Stomach (tissue), 4 donors: Measurements from ENCODE around the gene PWWP2B.

ENCODE experiments used
- EP300 ChIP-seq: sonication (generic); formaldehyde crosslinking; IDR thresholded peaks from one replicate; pipeline ENCODE4 v1.6.1; 2017; ENCODE audit warnings: antibody characterized with exemption
- POLR2AphosphoS5 ChIP-seq, 3 donors: sonication (generic); formaldehyde crosslinking; IDR thresholded peaks; one replicate each; pipeline ENCODE4 v1.6.1; 2016; ENCODE audit warnings: antibody characterized with exemption in 3 of 3
- TF ChIP-seq, protein P1 (sequence below), 7 experiments: fragments of 450-650 bp in 4 of 7; fragments of 200-600 bp in 3 of 7; sonication (generic) in 3 of 7; IDR thresholded peaks; one replicate each; pipeline ENCODE4 v1.5.1; 2016 to 2019; ENCODE audit warnings: antibody characterized with exemption in 7 of 7, control low read depth in 2 of 7, mild to moderate bottlenecking in 1 of 7

DNA sequence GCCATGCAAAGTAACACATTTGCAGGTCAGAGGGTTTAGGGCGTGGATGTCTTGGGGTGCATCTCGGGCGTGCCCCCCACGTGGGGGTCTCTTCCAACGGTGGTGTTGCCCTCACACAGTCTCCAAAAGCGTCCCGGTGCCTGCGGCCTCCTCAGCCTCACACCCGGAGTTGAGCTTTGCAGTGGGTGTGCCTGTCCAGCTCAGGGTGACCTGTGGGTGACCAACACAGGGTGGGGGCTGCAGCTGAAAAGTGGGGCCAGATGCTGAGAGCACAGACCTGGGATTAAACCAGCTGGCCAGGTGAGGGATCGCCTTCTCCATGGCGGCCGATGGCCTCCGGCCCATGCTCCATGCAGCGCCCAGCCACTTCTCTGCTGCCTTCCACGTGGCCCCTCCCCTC, 63.1 kb downstream of the PWWP2B start:
- TF ChIP-seq, protein P1, sequence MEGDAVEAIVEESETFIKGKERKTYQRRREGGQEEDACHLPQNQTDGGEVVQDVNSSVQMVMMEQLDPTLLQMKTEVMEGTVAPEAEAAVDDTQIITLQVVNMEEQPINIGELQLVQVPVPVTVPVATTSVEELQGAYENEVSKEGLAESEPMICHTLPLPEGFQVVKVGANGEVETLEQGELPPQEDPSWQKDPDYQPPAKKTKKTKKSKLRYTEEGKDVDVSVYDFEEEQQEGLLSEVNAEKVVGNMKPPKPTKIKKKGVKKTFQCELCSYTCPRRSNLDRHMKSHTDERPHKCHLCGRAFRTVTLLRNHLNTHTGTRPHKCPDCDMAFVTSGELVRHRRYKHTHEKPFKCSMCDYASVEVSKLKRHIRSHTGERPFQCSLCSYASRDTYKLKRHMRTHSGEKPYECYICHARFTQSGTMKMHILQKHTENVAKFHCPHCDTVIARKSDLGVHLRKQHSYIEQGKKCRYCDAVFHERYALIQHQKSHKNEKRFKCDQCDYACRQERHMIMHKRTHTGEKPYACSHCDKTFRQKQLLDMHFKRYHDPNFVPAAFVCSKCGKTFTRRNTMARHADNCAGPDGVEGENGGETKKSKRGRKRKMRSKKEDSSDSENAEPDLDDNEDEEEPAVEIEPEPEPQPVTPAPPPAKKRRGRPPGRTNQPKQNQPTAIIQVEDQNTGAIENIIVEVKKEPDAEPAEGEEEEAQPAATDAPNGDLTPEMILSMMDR (IDR thresholded peaks at IDR 0.05): no peak
- no peak for TF ChIP-seq POLR2AphosphoS5 (IDR thresholded peaks at IDR 0.05)
- no peak for TF ChIP-seq EP300
